GM18526 (cell line): ENCODE data around the gene ZNF592.

Experiments used
- POLR2A ChIP-seq: IDR thresholded peaks from 3 replicates; pipeline ENCODE4 v1.6.1; 2011; ENCODE audit not compliant: insufficient read length; ENCODE audit errors: extremely low read depth

ZNF592 gene

DNA sequence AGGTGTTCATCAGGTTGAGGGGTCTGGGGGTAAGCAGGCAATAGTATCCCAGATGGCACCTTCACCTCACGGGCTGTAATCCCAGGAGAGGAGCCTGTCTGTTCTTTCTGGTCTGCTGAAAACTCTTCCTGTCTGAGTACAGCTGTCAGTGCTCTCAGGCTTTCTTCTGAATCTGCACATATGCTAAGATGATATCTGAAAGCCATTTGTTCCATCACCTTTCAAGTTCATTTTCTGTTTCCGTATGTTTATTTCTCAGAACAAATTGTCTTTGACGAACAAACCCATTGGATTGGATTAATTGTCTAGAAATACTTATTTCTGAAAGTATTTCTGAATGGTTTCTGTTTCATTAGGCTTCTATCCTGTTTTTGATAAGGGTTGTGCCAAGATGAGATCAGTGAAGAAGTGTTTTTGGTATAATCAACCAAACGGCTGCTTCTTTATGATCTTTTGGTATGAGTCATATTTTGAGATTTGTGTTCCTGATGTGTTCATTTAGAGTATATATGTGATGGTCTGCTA, 13.3 kb downstream of the ZNF592 start:
- no peak for TF ChIP-seq POLR2A

DNA sequence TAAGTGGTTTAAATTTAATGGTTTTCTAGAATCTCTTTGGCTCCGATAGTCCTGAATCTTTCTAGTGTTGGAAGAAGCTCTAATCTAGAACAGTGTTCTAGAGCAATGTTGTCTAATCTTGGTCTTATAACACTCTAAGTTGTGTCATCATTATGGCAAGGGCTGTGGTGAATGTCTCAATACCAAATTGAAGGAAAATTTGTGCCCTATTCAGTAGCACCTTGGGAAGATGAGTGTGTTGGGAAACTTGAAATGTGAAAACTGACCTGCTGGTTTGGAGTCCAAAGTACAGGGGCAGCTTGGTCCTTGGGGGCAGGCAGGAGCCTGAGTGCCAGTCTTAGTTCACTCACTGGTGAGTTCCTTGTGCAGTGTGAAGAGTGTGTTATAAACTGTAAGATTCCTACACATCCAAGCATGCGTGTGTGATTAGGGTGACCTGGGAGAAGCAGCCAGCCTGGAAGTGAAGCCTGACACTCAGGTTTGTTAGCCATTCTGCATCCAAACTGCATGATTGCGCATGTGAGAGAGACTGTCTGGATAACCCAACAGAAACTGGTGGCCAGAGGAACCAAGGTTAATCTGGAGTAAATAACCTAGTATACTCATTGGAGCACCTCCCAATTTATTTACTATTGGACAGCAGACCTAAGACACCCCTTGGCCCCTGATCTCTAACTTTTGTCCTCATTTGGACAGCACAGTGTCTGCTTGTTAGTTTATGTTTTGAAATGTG, 14.6 kb downstream of the ZNF592 start:
- no peak for TF ChIP-seq POLR2A

DNA sequence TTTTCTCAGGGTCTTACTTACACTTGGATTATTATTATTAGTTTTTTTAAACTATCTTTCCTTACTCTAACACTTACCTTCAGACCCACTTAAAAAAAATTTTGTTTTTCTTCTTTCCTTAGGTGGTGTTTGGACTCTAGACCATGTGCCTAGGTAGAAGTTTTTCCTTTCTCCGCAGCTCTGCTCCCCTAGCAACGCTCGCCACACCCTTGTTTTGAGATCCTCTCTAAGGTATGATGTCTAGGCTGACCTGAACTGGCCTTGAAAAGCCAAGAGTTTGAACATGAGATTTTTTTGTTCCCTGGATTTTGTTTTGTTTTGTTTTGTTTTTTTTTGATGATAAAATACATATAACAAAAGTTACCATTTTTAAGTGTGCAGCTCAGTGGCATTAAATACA, 16.2 kb downstream of the ZNF592 start:
- TF ChIP-seq POLR2A: no peak

DNA sequence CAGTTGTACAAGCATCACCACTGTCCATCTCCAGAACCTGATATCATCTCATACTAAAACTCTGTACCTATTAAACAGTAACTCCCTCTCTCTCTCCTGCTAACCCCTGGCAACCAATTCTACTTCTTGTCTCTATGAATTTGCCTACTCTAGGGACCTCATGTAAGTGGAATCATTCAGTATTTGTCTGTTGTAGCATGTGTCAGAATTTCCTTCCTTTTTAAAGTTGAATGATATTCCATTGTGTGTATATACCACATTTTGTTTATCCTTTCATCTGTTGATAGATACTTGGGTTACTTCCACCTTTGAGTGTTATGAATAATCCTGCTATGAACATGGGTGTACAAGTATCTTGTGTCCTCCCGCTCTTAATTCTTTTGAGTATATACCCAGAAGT, 16.6 kb downstream of the ZNF592 start:
- no peak for TF ChIP-seq POLR2A

DNA sequence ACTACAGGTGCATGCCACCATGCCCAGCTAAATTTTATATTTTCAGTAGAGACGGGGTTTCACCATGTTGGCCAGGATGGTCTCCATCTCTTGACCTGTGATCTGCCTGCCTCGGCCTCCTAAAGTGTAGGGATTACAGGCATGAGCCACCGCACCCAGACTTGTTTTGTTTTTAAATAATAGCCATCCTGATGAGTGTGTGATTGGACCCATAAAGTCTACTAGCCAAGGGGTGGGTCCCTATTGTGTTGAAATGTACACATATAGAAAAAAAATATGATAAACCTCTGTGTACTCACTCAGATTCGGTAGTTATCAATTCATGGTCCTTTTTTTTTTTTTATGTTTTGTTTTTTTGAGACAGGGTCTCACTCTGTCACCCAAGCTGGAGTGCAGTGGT, 17.3 kb downstream of the ZNF592 start:
- TF ChIP-seq POLR2A: no peak

DNA sequence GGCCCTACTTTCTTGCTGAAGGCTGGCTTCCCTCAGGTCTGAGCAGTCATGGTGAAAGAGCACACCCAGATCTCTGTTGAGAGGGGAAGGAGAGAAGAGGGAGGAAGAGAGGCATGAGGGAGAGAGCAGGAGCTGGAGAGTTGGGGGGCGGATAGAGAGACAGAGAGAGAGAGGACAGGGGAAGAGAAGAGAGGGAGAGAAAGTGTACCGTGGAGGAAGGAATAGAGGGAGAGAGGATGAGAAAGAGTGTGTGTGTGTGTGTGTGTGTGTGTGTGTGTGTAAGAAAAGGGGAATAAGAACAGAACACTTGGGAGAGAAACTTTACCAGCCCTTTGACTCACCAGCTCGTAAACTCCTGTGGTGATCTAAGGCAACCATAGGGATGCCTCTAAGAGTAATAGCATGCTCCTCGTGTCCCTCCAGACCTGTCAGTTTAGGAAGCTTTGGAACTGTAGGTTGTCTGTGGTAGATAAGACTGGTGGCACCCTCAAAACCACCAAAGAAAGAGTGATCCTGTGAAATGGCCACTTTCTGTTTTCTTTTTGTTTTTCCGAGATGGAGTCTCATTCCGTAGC, 18.2 kb downstream of the ZNF592 start:
- no peak for TF ChIP-seq POLR2A

DNA sequence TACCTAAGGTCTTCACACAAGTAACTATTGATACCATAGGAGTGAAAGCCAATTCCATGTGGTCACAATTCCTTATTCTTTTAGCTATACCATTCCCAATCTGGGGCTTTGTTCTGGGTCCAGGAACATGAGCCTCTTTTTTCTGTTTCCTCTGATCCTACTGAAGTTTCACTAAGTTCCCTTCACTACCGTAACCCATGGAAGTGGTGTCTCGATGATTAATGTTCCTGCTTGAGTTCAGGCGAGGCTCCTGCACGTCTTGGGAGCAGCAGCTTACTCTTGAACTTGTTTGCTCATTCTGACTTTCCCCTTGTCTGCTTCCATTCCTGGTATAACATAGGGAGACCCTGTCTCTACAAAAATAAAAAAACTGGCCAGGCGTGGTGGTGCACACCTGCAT, 23.6 kb downstream of the ZNF592 start:
- no peak for TF ChIP-seq POLR2A

DNA sequence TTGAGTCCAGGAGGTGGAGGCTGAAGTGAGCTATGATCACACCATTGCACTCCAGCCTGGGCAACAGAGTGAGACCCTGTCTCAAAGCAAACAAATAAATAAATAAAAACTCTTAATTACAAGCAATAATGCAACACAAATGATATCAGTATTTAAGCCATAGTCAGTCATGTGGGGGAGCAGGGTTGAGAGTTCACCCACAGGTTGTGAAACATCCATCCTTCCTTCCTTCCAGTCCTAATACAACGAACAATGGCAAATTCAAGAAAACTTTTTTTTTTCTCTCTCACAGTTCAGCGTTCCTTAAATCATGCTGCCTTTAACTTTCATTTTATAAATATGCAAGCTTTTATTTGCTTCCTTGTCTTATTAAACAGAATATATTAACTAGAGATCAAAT, 24.1 kb downstream of the ZNF592 start:
- no peak for TF ChIP-seq POLR2A

DNA sequence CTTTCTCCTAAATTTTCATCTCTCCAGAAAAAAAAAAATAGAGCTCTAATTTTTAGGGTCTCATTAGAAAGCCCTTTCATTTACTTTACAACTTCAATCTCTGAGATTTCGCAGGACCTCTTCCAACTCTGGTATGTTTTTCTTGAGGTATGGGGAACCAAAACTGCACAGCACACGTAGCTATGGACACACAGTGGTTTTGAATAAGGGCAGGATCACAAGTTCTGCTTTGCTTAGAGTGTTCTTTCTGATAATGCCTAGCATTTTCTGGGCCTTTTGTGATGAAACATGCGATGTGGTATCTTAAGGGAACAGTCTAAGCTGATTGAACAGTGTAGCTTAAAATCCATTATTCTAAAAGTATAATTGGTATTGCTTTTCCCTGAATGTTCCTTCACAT, 25.3 kb downstream of the ZNF592 start:
- TF ChIP-seq POLR2A: no peak

DNA sequence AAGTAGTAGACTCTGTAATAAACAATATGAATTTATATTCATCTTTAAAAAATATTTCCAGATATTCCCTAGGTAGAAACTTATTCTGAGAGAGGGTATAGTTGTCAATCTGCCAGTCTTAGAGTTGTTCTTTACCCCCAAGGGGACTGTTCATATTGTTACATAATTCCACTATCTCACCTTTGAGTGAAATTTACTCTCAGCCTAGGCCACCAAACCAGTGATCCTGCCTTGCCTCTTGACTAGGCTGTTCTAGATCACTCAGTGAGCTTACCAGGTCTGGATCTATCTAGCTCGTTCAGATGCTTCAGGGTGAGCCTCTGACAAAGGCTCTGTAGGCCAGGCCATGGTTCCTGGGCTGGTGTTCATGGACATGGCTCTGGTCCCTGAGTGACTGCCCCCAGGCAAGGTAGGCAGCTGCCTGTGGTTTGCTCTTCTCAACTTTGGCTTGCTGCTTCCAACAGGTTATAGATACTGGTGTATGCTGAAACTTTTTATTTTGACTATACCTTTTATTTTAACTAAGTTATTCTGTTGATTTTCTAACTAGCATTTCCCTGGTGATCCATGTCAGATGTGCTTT, 27.6 kb downstream of the ZNF592 start:
- TF ChIP-seq POLR2A: no peak

DNA sequence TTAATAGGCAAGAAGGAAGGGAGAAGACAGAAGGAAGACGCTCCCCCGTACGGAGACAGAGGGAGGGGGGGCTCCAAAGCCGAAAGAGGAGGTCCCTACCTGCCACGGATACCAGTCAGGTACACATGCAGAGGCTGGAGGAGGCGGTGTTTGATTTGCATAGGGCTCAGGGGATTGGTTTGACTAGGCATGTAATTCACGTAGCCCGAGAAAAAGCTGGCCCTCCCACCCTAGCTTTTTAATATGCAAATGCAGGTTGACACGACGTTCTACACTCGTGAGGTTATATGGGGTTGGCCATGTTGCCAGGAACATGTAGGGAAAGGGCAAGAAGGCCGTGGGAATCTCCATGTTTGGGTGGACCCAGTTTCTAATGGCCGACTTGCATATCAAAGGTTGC, 29.8 kb downstream of the ZNF592 start:
- no peak for TF ChIP-seq POLR2A

DNA sequence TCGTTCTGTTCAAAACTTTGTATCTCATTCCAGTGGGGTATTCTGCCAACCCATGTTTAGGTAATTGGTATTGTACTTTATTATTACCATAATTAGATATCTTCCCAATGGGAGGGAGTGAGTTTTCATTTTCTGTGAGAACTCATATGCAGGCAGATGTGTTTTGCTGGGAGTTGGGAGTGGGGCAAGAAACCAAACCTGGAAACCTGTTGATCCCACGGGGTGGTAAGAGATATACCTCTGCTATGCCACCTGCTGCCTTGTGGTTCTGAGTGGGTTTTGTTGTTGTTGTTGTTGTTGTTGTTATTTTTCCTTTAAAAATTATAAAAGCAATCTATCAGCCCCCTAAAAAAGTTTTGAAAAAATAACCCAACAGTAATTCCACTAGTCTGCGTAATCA, 32.1 kb downstream of the ZNF592 start:
- no peak for TF ChIP-seq POLR2A

DNA sequence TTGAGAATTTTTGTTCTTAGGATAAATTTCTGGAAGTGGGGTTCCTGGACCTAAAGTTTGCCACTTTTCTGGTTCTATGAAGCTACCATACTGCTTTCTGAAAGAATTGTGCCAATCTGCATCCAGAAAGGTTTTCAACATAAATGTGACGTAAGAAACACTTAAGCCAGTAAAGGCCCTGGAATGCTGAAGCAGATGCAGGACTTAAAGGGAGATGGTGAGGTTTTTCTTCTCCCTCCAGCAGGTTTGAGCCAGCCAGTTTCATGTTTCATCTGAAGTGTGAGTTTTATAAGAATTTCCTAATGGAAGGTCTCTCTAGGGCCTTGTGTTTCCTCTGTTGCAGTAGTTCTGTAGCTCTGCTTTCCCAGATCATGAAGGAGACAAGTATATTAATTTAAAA, 33.1 kb downstream of the ZNF592 start:
- TF ChIP-seq POLR2A: no peak

DNA sequence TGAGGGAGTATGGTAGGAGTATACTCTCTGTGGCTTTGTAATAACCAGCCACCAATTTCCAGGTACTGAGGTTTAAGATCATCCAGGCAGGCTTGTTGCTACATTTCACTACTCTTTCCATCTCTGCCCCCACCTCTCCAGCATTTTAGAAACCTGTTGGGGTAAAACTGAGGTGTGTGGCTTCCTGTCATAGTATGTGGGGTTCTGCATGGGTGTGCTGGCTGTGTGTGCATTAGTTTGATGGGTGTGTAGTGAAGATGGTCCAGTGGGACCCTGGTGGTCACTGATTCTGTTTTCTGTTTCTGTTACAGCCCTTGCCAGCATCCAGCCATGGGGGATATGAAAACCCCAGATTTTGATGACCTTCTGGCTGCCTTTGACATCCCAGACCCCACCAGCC, 34.0 kb downstream of the ZNF592 start:
- no peak for TF ChIP-seq POLR2A

DNA sequence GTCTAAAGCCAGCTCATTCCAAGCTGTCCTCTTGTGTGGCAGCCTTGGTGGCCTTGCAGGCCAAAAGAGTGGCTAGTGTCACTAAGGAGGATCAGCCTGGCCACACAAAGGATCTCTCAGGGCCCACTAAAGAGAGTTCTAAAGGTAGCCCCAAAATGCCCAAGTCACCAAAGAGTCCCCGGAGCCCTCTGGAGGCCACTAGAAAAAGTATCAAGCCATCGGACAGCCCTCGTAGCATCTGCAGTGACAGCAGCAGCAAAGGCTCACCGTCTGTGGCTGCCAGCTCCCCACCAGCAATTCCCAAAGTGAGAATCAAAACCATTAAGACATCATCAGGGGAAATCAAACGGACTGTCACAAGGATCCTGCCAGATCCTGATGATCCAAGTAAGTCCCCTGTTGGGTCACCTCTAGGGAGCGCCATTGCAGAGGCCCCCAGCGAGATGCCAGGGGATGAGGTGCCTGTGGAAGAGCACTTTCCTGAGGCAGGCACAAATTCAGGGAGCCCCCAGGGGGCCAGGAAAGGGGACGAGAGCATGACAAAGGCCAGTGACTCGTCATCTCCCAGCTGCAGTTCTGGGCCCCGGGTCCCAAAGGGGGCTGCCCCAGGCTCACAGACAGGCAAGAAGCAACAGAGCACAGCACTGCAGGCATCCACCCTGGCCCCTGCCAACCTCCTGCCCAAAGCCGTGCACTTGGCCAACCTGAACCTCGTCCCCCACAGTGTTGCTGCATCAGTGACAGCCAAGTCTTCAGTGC, 35.3 kb downstream of the ZNF592 start:
- TF ChIP-seq POLR2A: no peak

DNA sequence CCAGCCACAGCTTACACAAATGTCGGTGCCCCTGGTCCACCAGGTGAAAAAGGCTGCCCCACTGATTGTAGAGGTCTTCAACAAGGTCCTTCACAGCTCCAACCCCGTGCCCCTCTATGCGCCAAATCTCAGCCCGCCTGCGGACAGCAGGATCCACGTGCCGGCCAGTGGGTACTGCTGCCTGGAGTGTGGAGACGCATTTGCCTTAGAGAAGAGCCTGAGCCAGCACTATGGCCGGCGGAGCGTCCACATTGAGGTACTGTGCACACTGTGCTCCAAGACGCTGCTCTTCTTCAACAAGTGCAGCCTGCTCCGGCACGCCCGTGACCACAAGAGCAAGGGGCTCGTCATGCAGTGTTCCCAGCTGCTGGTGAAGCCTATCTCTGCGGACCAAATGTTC, 35.9 kb downstream of the ZNF592 start:
- no peak for TF ChIP-seq POLR2A
